ENCODE measurements around the gene C5orf22.

DNA sequence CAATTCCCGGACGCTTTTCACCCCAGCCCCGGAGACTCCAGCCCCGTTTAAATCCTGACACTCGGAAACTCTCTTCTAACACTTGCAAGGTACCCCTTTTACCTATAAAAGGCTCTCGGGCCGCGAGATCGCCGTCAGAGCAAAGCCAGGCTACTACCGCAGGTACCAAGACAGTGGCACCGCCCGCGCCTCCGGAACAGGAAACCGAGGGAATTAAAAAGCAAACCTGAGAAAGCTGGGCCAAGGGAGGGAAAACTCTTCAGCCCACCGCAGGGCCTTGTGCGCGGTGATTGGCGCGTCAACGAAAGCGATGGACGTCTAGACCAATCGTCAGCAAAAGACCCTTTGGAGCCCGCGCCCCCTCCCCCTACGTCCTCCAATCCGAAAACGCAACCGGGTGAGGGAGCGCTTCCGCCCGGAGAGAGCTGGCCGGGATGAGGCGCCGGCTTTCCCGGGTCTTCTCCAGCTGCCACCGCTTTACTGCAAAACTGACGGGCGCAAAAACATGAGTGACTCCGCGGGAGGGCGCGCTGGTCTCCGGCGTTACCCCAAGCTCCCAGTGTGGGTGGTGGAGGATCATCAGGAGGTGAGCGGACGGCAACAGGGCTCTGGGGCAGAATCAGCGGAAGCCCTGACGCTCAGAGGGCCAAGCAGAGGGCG is at the start of gene C5orf22, which contains the start of gene DROSHA:
- TF ChIP-seq CTCF (conservative IDR thresholded peaks at IDR 0.05 in 1 of 2, IDR thresholded peaks at IDR 0.05 in 1 of 2; ENCODE audit: low read depth in 1 of 2, low read length in 2 of 2) (peak in 1 of 2 donors; percentile 6), EZH2 (IDR thresholded peaks at IDR 0.05; ENCODE audit: low read length, missing control alignments) (no peak)
